ENCODE results near the gene ADAMTS20. TPM values are rescaled to one million over a fixed set of nuclear protein-coding genes. Genes with fewer than 3 reads are reported as not detected.

Gene ADAMTS20
- total RNA-seq, 2 donors from 2014 or later = 0.70 to 1.1 TPM

DNA sequence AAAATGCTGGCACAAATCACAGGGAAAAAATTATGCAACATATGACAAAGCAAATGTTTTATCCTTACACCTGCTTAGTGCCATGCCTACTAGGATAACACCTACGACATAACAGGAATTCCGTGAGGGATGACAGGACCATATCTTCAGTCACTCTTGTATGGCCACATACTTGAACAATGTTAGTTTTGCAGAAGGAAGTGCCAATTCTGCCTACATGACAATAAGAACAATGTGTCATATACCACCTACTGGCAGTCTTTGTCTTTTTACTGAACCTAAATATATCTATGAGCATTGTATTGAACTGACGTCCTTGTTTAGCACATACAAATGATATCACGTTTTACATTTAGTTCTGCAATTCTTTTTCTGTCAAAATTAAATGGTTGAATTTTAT, 234.0 kb downstream of the ADAMTS20 start:
- Histone ChIP-seq H3K27me3 (ENCODE audit: control insufficient read depth, insufficient read depth, low read length, poor library complexity, severe bottlenecking) (no peaks in the 10 kb centered on the region), H3K9me3 (ENCODE audit: control insufficient read depth, low read length) (no peaks in the 10 kb centered on the region), H3K4me3 (ENCODE audit: low read length) (no peak overlapping the region), H3K27ac (ENCODE audit: low read depth, low read length) (no peak overlapping the region), H3K36me3 (ENCODE audit: control insufficient read depth, insufficient read depth, low read length) (no peaks in the 10 kb centered on the region), H3K4me1 (ENCODE audit: control insufficient read depth, insufficient read depth, low read length) (no peaks in the 10 kb centered on the region), H3K9ac (ENCODE audit: extremely low read depth, low read length, poor library complexity, severe bottlenecking) (no peak overlapping the region)
- Mint-ChIP-seq H3K9me3 (no peaks in the 10 kb centered on the region), H3K36me3 (ENCODE audit: low read depth) (no peaks in the 10 kb centered on the region), H3K4me3 (no peak overlapping the region), H3K27ac (no peak overlapping the region), H3K4me1 (no peaks in the 10 kb centered on the region), H3K27me3 (ENCODE audit: insufficient read depth) (no peaks in the 10 kb centered on the region)
- DNase-seq = no peak
- 92 to 100% methylated on average over 2 to 4 of the region's 4 CpGs for WGBS, 2 experiments (ENCODE audit: insufficient coverage in 1 of 2, insufficient read length in 1 of 2)
- TF ChIP-seq, protein P1, sequence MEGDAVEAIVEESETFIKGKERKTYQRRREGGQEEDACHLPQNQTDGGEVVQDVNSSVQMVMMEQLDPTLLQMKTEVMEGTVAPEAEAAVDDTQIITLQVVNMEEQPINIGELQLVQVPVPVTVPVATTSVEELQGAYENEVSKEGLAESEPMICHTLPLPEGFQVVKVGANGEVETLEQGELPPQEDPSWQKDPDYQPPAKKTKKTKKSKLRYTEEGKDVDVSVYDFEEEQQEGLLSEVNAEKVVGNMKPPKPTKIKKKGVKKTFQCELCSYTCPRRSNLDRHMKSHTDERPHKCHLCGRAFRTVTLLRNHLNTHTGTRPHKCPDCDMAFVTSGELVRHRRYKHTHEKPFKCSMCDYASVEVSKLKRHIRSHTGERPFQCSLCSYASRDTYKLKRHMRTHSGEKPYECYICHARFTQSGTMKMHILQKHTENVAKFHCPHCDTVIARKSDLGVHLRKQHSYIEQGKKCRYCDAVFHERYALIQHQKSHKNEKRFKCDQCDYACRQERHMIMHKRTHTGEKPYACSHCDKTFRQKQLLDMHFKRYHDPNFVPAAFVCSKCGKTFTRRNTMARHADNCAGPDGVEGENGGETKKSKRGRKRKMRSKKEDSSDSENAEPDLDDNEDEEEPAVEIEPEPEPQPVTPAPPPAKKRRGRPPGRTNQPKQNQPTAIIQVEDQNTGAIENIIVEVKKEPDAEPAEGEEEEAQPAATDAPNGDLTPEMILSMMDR (conservative IDR thresholded peaks at IDR 0.05) = no peak

- TF ChIP-seq, protein P1 (conservative IDR thresholded peaks at IDR 0.05) = no peak
- no peak overlapping the region for H3K9ac ChIP-seq (ENCODE audit: extremely low read depth, low read length, poor library complexity, severe bottlenecking)
- H3K27ac ChIP-seq (ENCODE audit: low read depth, low read length) = no peak overlapping the region
- no peak for DNase-seq
- H3K36me3 ChIP-seq (ENCODE audit: control insufficient read depth, insufficient read depth, low read length) = no peaks in the 10 kb centered on the region
- no peaks in the 10 kb centered on the region for H3K27me3 Mint-ChIP-seq (ENCODE audit: insufficient read depth)
- no peak overlapping the region for H3K4me3 ChIP-seq (ENCODE audit: low read length)
- H3K4me1 ChIP-seq (ENCODE audit: control insufficient read depth, insufficient read depth, low read length) = no peaks in the 10 kb centered on the region
- WGBS, 2 experiments (ENCODE audit: insufficient coverage in 1 of 2, insufficient read length in 1 of 2) = 88 to 90% methylated on average over 2 to 3 of the region's 3 CpGs
- no peaks in the 10 kb centered on the region for H3K9me3 ChIP-seq (ENCODE audit: control insufficient read depth, low read length)
- H3K27ac Mint-ChIP-seq = no peak overlapping the region
- H3K27me3 ChIP-seq (ENCODE audit: control insufficient read depth, insufficient read depth, low read length, poor library complexity, severe bottlenecking) = no peaks in the 10 kb centered on the region
- H3K4me1 Mint-ChIP-seq = no peaks in the 10 kb centered on the region
- no peaks in the 10 kb centered on the region for H3K9me3 Mint-ChIP-seq
- no peaks in the 10 kb centered on the region for H3K36me3 Mint-ChIP-seq (ENCODE audit: low read depth)
- H3K4me3 Mint-ChIP-seq = no peak overlapping the region
These were observed 234.8 kb downstream of the ADAMTS20 start for GRCh38 chr12:43317156-43317555.

DNA sequence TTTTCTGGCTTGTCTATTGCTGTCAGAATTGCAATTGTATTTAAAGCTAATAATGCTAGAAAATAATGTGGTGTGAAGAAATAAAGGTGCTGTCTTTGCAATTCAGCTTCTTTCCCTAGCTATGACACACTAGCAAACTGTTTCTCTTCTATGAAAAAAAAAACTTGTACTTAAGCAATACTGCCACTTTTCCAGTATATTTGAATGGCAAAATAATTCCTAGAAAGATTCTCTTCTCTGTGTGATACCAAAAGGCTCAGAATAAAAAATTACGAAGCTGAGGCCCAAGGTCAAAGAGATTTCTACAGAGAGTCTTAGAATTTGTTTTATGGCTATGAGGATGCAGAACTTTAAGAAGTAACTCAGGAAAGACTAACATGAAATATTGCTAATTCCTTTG, 235.5 kb downstream of the ADAMTS20 start:
- H3K4me3 ChIP-seq (ENCODE audit: low read length) = no peak overlapping the region
- no peaks in the 10 kb centered on the region for H3K9me3 ChIP-seq (ENCODE audit: control insufficient read depth, low read length)
- DNase-seq = no peak
- no peak overlapping the region for H3K9ac ChIP-seq (ENCODE audit: extremely low read depth, low read length, poor library complexity, severe bottlenecking)
- Mint-ChIP-seq H3K9me3 (no peaks in the 10 kb centered on the region), H3K4me1 (no peaks in the 10 kb centered on the region), H3K4me3 (no peak overlapping the region), H3K27me3 (ENCODE audit: insufficient read depth) (no peaks in the 10 kb centered on the region), H3K27ac (no peak overlapping the region), H3K36me3 (ENCODE audit: low read depth) (no peaks in the 10 kb centered on the region)
- TF ChIP-seq, protein P1 (conservative IDR thresholded peaks at IDR 0.05) = no peak
- WGBS, 2 experiments (ENCODE audit: insufficient coverage in 1 of 2, insufficient read length in 1 of 2) = 83 to 100% methylated on average over 1 of the region's 1 CpG
- no peaks in the 10 kb centered on the region for H3K4me1 ChIP-seq (ENCODE audit: control insufficient read depth, insufficient read depth, low read length)
- H3K36me3 ChIP-seq (ENCODE audit: control insufficient read depth, insufficient read depth, low read length) = no peaks in the 10 kb centered on the region
- no peaks in the 10 kb centered on the region for H3K27me3 ChIP-seq (ENCODE audit: control insufficient read depth, insufficient read depth, low read length, poor library complexity, severe bottlenecking)
- H3K27ac ChIP-seq (ENCODE audit: low read depth, low read length) = no peak overlapping the region

Measured in endodermal cell (in vitro differentiated cells).